ENCODE data around the gene SHISA9. TPM values are rescaled to one million over a fixed set of nuclear protein-coding genes. Genes with fewer than 3 reads are reported as not detected.

The SHISA9 gene
- total and polyA plus RNA-seq, 4 donors = under 0.01 to 0.08 (median 0.07) TPM; not detected in 1

DNA sequence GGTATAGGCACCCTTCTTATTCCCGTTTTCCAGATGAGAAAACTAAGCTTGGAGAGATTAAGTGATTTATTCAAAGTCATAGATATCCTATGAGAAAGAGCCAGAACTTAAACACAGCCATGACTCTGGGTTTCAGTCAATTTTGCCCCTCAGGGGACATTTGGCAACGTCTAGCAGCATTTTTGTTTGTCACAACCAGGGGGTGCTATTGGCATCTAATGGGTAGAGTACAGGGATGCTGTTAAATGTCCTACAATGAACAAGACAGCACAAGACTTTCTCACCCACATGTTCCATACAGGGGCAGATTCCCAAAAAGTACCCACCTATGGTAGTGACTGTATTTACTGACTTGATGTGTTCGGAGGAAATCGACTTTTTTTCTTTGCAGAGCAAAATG is 4.8 kb upstream of the SHISA9 start:
- WGBS = 29% methylated on average over 4 of the region's 4 CpGs
- no peak overlapping the region for H3K4me3 ChIP-seq (ENCODE audit: low read depth in 1 of 3, low read length in 3 of 3)
- no peaks in the 10 kb centered on the region for H3K9me3 ChIP-seq (ENCODE audit: control insufficient read depth in 4 of 4, low read length in 3 of 4)
- TF ChIP-seq, protein P1, sequence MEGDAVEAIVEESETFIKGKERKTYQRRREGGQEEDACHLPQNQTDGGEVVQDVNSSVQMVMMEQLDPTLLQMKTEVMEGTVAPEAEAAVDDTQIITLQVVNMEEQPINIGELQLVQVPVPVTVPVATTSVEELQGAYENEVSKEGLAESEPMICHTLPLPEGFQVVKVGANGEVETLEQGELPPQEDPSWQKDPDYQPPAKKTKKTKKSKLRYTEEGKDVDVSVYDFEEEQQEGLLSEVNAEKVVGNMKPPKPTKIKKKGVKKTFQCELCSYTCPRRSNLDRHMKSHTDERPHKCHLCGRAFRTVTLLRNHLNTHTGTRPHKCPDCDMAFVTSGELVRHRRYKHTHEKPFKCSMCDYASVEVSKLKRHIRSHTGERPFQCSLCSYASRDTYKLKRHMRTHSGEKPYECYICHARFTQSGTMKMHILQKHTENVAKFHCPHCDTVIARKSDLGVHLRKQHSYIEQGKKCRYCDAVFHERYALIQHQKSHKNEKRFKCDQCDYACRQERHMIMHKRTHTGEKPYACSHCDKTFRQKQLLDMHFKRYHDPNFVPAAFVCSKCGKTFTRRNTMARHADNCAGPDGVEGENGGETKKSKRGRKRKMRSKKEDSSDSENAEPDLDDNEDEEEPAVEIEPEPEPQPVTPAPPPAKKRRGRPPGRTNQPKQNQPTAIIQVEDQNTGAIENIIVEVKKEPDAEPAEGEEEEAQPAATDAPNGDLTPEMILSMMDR (IDR thresholded peaks at IDR 0.05; ENCODE audit: low read depth, low read length, missing input control) = peak; percentile 66
- peak; percentile 86 to 92 for TF ChIP-seq RAD21 (IDR thresholded peaks at IDR 0.05)
- TF ChIP-seq, protein P2, sequence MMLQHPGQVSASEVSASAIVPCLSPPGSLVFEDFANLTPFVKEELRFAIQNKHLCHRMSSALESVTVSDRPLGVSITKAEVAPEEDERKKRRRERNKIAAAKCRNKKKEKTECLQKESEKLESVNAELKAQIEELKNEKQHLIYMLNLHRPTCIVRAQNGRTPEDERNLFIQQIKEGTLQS (IDR thresholded peaks at IDR 0.05) = no peak
- no peak for TF ChIP-seq YY1 (IDR thresholded peaks at IDR 0.05)
- peaks cover 0 to 8% (median 2%) of the 10 kb centered on the region in 4 donors for H3K4me1 ChIP-seq (ENCODE audit: control insufficient read depth in 4 of 4, insufficient read depth in 4 of 4, low read length in 3 of 4)
- no peak for DNase-seq (ENCODE audit: low spot score)
- H3K27me3 ChIP-seq (ENCODE audit: control insufficient read depth in 4 of 4, insufficient read depth in 4 of 4, low read length in 3 of 4) = peaks cover 0 to 9% (median 3%) of the 10 kb centered on the region in 4 donors
- H3K27ac ChIP-seq (ENCODE audit: low read depth in 1 of 2, low read length in 2 of 2) = no peak overlapping the region
- no peak overlapping the region for H3K9ac ChIP-seq (ENCODE audit: low read depth in 1 of 2, low read length in 2 of 2)
- no peaks in the 10 kb centered on the region for H3K36me3 ChIP-seq (ENCODE audit: control insufficient read depth in 4 of 4, insufficient read depth in 3 of 4, low read depth in 1 of 4, low read length in 3 of 4)

DNA sequence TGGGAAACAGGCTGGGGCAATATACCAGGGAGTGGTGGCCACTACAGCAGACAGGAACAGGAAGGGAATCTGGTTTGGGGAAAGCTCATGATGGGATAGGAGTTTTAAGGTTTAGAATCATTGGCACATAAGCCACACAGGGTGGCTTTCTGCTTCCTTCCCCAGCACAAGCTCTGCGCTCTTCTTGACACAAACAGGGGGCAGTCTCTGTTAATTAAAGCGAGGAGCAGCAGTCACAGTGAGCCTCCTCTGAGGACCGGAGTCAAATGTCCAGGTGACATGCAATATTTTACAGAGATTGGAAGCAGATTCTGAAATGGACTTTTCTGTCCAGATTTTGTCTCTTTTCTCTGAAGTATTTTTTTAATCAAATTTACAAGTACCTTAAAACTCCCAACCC is 2.8 kb upstream of the SHISA9 start:
- Histone ChIP-seq H3K9me3 (ENCODE audit: control insufficient read depth in 4 of 4, low read length in 3 of 4) (no peaks in the 10 kb centered on the region), H3K4me1 (ENCODE audit: control insufficient read depth in 4 of 4, insufficient read depth in 4 of 4, low read length in 3 of 4) (peaks cover 6 to 28% (median 18%) of the 10 kb centered on the region in 4 donors), H3K9ac (ENCODE audit: low read depth in 1 of 2, low read length in 2 of 2) (no peak overlapping the region), H3K27me3 (ENCODE audit: control insufficient read depth in 4 of 4, insufficient read depth in 4 of 4, low read length in 3 of 4) (peaks cover 0 to 21% (median 5%) of the 10 kb centered on the region in 4 donors), H3K27ac (ENCODE audit: low read depth in 1 of 2, low read length in 2 of 2) (no peak overlapping the region), H3K36me3 (ENCODE audit: control insufficient read depth in 4 of 4, insufficient read depth in 3 of 4, low read depth in 1 of 4, low read length in 3 of 4) (no peaks in the 10 kb centered on the region), H3K4me3 (ENCODE audit: low read depth in 1 of 3, low read length in 3 of 3) (no peak overlapping the region)
- TF ChIP-seq RAD21 (IDR thresholded peaks at IDR 0.05) = peak in 1 of 2 donors; percentile 17
- TF ChIP-seq, protein P1 (IDR thresholded peaks at IDR 0.05; ENCODE audit: low read depth, low read length, missing input control) = no peak
- 40% methylated on average over 3 of the region's 3 CpGs for WGBS
- no peak for DNase-seq (ENCODE audit: low spot score)

DNA sequence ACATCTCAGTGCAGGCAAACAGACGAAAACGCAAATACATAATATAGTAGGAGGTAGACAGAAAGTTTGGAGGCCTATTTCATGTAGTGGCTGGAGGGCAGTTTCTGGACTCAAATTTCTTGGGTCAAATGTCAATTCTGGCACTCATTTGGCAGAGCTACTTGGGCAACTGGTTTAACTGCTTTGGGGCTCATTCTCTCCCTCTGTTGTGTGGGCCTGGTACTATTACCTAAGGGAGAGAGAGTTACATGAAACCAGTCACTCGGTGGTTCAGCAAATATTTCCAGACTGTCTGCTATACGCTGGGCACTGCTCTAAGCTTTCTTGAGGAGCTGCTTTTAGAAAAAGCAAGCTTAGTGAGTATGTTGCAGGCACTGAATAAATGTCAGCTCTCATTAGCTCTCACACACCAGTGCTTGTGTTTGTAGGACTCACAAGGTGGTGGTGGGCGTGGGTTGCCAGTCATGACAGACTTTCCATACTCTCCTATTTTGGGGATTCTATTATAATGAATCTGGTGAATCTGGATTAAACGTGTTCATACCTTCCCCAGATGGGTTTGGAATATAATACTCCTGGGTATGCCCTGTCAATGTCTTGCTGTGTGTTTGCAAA is 1.8 kb upstream of the SHISA9 start:
- H3K27ac ChIP-seq (ENCODE audit: low read depth in 1 of 2, low read length in 2 of 2) = no peak overlapping the region
- H3K4me1 ChIP-seq (ENCODE audit: control insufficient read depth in 4 of 4, insufficient read depth in 4 of 4, low read length in 3 of 4) = peaks cover 6 to 29% (median 19%) of the 10 kb centered on the region in 4 donors
- H3K36me3 ChIP-seq (ENCODE audit: control insufficient read depth in 4 of 4, insufficient read depth in 3 of 4, low read depth in 1 of 4, low read length in 3 of 4) = no peaks in the 10 kb centered on the region
- no peak overlapping the region for H3K4me3 ChIP-seq (ENCODE audit: low read depth in 1 of 3, low read length in 3 of 3)
- peaks cover 0 to 21% (median 5%) of the 10 kb centered on the region in 4 donors for H3K27me3 ChIP-seq (ENCODE audit: control insufficient read depth in 4 of 4, insufficient read depth in 4 of 4, low read length in 3 of 4)
- 73% methylated on average over 6 of the region's 6 CpGs for WGBS
- TF ChIP-seq RXRA (IDR thresholded peaks at IDR 0.05) (no peak), ZBTB33 (IDR thresholded peaks at IDR 0.05) (no peak)
- H3K9me3 ChIP-seq (ENCODE audit: control insufficient read depth in 4 of 4, low read length in 3 of 4) = no peaks in the 10 kb centered on the region
- no peak for DNase-seq (ENCODE audit: low spot score)
- no peak overlapping the region for H3K9ac ChIP-seq (ENCODE audit: low read depth in 1 of 2, low read length in 2 of 2)
